HepG2 (cell line): ENCODE measurements around the gene PDGFB. TPM values are rescaled to one million over a fixed set of nuclear protein-coding genes. Genes with fewer than 3 reads are reported as not detected.
A peak's percentile ranks its signal among the peaks of the same experiment; 100 is the strongest.

Source experiments
- ERF ChIP-seq: IDR thresholded peaks from 2 replicates; pipeline ENCODE4 v1.6.1; 2018; ENCODE audit warnings: missing biosample characterization, missing genetic modification reagents
- ETV6 ChIP-seq: sonication (generic); formaldehyde crosslinking; conservative IDR thresholded peaks from 2 replicates; pipeline ENCODE4 v1.4.0; 2020; ENCODE audit warnings: missing genetic modification reagents
- HNF1A ChIP-seq, 2 experiments: sonication (generic) in 1 of 2; formaldehyde crosslinking in 1 of 2; IDR thresholded peaks; 2 replicates each; pipeline versions ENCODE4 v1.4.0 to v1.6.1; 2016 to 2020; ENCODE audit warnings: borderline replicate concordance in 1 of 2, low read depth in 1 of 2, mild to moderate bottlenecking in 1 of 2, missing genetic modification reagents in 1 of 2
- HNRNPLL ChIP-seq: fragments of 200-400 bp; formaldehyde crosslinking; IDR thresholded peaks from 2 replicates; pipeline ENCODE4 v1.6.1; 2017; ENCODE audit warnings: mild to moderate bottlenecking, low read depth, low read length; ENCODE audit not compliant: poor library complexity, severe bottlenecking
- KDM1A ChIP-seq: IDR thresholded peaks from 2 replicates; pipeline ENCODE4 v1.6.1; 2016; ENCODE audit warnings: missing compliant biosample characterization
- NFYC ChIP-seq: IDR thresholded peaks from 2 replicates; pipeline ENCODE4 v1.6.1; 2016; ENCODE audit warnings: missing genetic modification reagents, missing compliant biosample characterization
- NPAS2 ChIP-seq: sonication (generic); formaldehyde crosslinking; IDR thresholded peaks from 2 replicates; pipeline ENCODE4 v1.8.0; 2022; ENCODE audit warnings: mild to moderate bottlenecking, missing genetic modification reagents, borderline replicate concordance
- PAXIP1 ChIP-seq: sonication (generic); formaldehyde crosslinking; conservative IDR thresholded peaks from 2 replicates; pipeline ENCODE4 v1.4.0; 2020; ENCODE audit warnings: mild to moderate bottlenecking, missing genetic modification reagents, moderate library complexity
- PBX2 ChIP-seq: IDR thresholded peaks from 2 replicates; pipeline ENCODE4 v1.6.1; 2016; ENCODE audit warnings: control low read depth
- PLSCR1 ChIP-seq: sonication (generic); formaldehyde crosslinking; IDR thresholded peaks from 2 replicates; pipeline ENCODE4 v1.5.0; 2020; ENCODE audit warnings: missing genetic modification reagents, mild to moderate bottlenecking, borderline replicate concordance
- PRPF4 ChIP-seq: fragments of 200-400 bp; formaldehyde crosslinking; IDR thresholded peaks from 2 replicates; pipeline ENCODE4 v1.6.1; 2016; ENCODE audit warnings: low read length, low read depth; ENCODE audit not compliant: poor library complexity, severe bottlenecking
- SKI ChIP-seq: fragments of 450-650 bp; IDR thresholded peaks from one replicate; pipeline ENCODE4 v1.6.1; 2018; ENCODE audit warnings: mild to moderate bottlenecking; ENCODE audit not compliant: partially characterized antibody
- ZMAT3 ChIP-seq: sonication (generic); formaldehyde crosslinking; conservative IDR thresholded peaks from 2 replicates; pipeline ENCODE4 v1.7.0; 2021; ENCODE audit warnings: missing genetic modification reagents
- ZNF10 ChIP-seq: sonication (generic); formaldehyde crosslinking; IDR thresholded peaks from 2 replicates; pipeline ENCODE4 v1.4.0; 2020; ENCODE audit warnings: mild to moderate bottlenecking, low read depth, missing genetic modification reagents, borderline replicate concordance
- ZNF101 ChIP-seq: sonication (generic); formaldehyde crosslinking; IDR thresholded peaks from 2 replicates; pipeline ENCODE4 v1.4.0; 2020; ENCODE audit warnings: mild to moderate bottlenecking, low read depth, missing genetic modification reagents, borderline replicate concordance
- ZNF17 ChIP-seq: sonication (generic); formaldehyde crosslinking; IDR thresholded peaks from 2 replicates; pipeline ENCODE4 v1.5.0; 2020; ENCODE audit warnings: mild to moderate bottlenecking, missing genetic modification reagents
- ZNF430 ChIP-seq: sonication (generic); formaldehyde crosslinking; IDR thresholded peaks from 2 replicates; pipeline ENCODE4 v1.9.0; 2021; ENCODE audit warnings: mild to moderate bottlenecking, missing genetic modification reagents
- ZNF644 ChIP-seq: IDR thresholded peaks from 2 replicates; pipeline ENCODE4 v1.6.1; 2016; ENCODE audit warnings: low read depth
- polyA plus RNA-seq, 8 experiments: library from polyadenylated mRNA; depleted of rRNA in 3 of 8; stranded (reverse) in 7 of 8; unstranded in 1 of 8; fragments of >200 nt; fragmentation: Illumina TruSeq in 4 of 8; extraction: Trizol in 4 of 8; gene quantifications; 2 replicates each; pipeline versions ENCODE4 v1.2.1 to v1.2.3, GENCODE V29; 2011 to 2016; ENCODE audit warnings: low read depth in 4 of 8, missing spikeins in 1 of 8, mixed read lengths in 1 of 8; ENCODE audit not compliant: insufficient read depth in 1 of 8
- total RNA-seq, 5 experiments: library from RNA; depleted of rRNA; stranded (reverse); fragments of >200 nt; fragmentation: Illumina TruSeq; extraction: Trizol; gene quantifications; 2 replicates each; pipeline ENCODE4 v1.2.3, GENCODE V29; 2016; ENCODE audit warnings: low read depth in 1 of 5

PDGFB gene
- total and polyA plus RNA-seq, 2 of the 13 experiments (the other 11 are each of a cell fraction or from before 2014, with no cell fraction given): 1.4 to 10.1 TPM

- TF ChIP-seq HNRNPLL: no peak
- no peak for TF ChIP-seq NFYC (CRISPR knock-in tag)
- TF ChIP-seq PBX2: no peak
- TF ChIP-seq PAXIP1 (CRISPR knock-in tag): peak; percentile 96
- peak; percentile 95 for TF ChIP-seq SKI
- no peak for TF ChIP-seq PLSCR1 (CRISPR knock-in tag)
- peak; percentile 88 for TF ChIP-seq ETV6
- no peak for TF ChIP-seq ZNF644 (CRISPR knock-in tag)
- TF ChIP-seq KDM1A (CRISPR knock-in tag): peak; percentile 40; the same call in 1 of the 2 replicates
- TF ChIP-seq ZNF10: no peak
- TF ChIP-seq ERF (CRISPR knock-in tag): peak; percentile 99
- no peak for TF ChIP-seq ZNF17 (CRISPR knock-in tag)
- TF ChIP-seq ZNF430 (CRISPR knock-in tag): 0 out of 2 replicates have a peak, but pooled peaks have one; percentile 26
- TF ChIP-seq NPAS2 (CRISPR knock-in tag): no peak
- no peak for TF ChIP-seq ZNF101
- TF ChIP-seq HNF1A (IDR thresholded peaks at IDR 0.05; ENCODE audit: low read depth): no peak
- peak; percentile 76; the same call in 1 of the 2 replicates for TF ChIP-seq HNF1A (CRISPR knock-in tag; IDR thresholded peaks at IDR 0.05; ENCODE audit: borderline replicate concordance)
- TF ChIP-seq PRPF4: no peak
- TF ChIP-seq ZMAT3: no peak; the same call in 1 of the 2 replicates
These were observed 14.3 kb downstream of the PDGFB start (continued) for GRCh38 chr22:39230261-39231196.
